ENCODE measurements around the gene AIG1.

Gene AIG1

GRCh38 chr6:143362192-143362558 lies 301.5 kb downstream of the AIG1 start:
- Histone ChIP-seq H3K9ac (no peak overlapping the region), H3K36me3 (ENCODE audit: control insufficient read depth, insufficient read depth, low read length) (no peaks in the 10 kb centered on the region), H3K4me2 (ENCODE audit: low read length) (no peak overlapping the region), H3K79me2 (no peaks in the 10 kb centered on the region), H2AFZ (no peak overlapping the region), H3K9me3 (ENCODE audit: control insufficient read depth, low read length) (no peaks in the 10 kb centered on the region), H3K4me3 (ENCODE audit: low read depth, low read length) (no peak overlapping the region), H3K4me1 (no peaks in the 10 kb centered on the region), H3K27ac (no peak overlapping the region), H3K27me3 (ENCODE audit: control insufficient read depth, insufficient read depth, low read length) (no peaks in the 10 kb centered on the region)
- TF ChIP-seq CTCF (IDR thresholded peaks at IDR 0.05) = no peak

GRCh38 chr6:143363299-143363698 lies 302.6 kb downstream of the AIG1 start:
- no peak for TF ChIP-seq CTCF (IDR thresholded peaks at IDR 0.05)
- Histone ChIP-seq H3K9me3 (ENCODE audit: control insufficient read depth, low read length) (no peaks in the 10 kb centered on the region), H3K4me1 (no peaks in the 10 kb centered on the region), H3K9ac (no peak overlapping the region), H2AFZ (no peak overlapping the region), H3K79me2 (no peaks in the 10 kb centered on the region), H3K4me3 (ENCODE audit: low read depth, low read length) (no peak overlapping the region), H3K27ac (no peak overlapping the region), H3K4me2 (ENCODE audit: low read length) (no peak overlapping the region), H3K27me3 (ENCODE audit: control insufficient read depth, insufficient read depth, low read length) (no peaks in the 10 kb centered on the region), H3K36me3 (ENCODE audit: control insufficient read depth, insufficient read depth, low read length) (no peaks in the 10 kb centered on the region)

GRCh38 chr6:143368426-143368825 lies 307.7 kb downstream of the AIG1 start:
- Histone ChIP-seq H2AFZ (no peak overlapping the region), H3K36me3 (ENCODE audit: control insufficient read depth, insufficient read depth, low read length) (no peaks in the 10 kb centered on the region), H3K27me3 (ENCODE audit: control insufficient read depth, insufficient read depth, low read length) (no peaks in the 10 kb centered on the region), H3K4me1 (no peaks in the 10 kb centered on the region), H3K9ac (no peak overlapping the region), H3K27ac (no peak overlapping the region), H3K4me2 (ENCODE audit: low read length) (no peak overlapping the region), H3K79me2 (no peaks in the 10 kb centered on the region), H3K9me3 (ENCODE audit: control insufficient read depth, low read length) (no peaks in the 10 kb centered on the region), H3K4me3 (ENCODE audit: low read depth, low read length) (no peak overlapping the region)
- no peak for TF ChIP-seq CTCF (IDR thresholded peaks at IDR 0.05)

GRCh38 chr6:143369971-143370370 lies 309.3 kb downstream of the AIG1 start:
- Histone ChIP-seq H3K9ac (no peak overlapping the region), H3K79me2 (no peaks in the 10 kb centered on the region), H3K27ac (no peak overlapping the region), H3K36me3 (ENCODE audit: control insufficient read depth, insufficient read depth, low read length) (no peaks in the 10 kb centered on the region), H3K4me3 (ENCODE audit: low read depth, low read length) (no peak overlapping the region), H3K4me2 (ENCODE audit: low read length) (no peak overlapping the region), H3K9me3 (ENCODE audit: control insufficient read depth, low read length) (no peaks in the 10 kb centered on the region), H3K27me3 (ENCODE audit: control insufficient read depth, insufficient read depth, low read length) (no peaks in the 10 kb centered on the region), H2AFZ (no peak overlapping the region), H3K4me1 (no peaks in the 10 kb centered on the region)
- no peak for TF ChIP-seq CTCF (IDR thresholded peaks at IDR 0.05)

- Histone ChIP-seq H3K4me1 (no peaks in the 10 kb centered on the region), H3K79me2 (no peaks in the 10 kb centered on the region), H3K9me3 (ENCODE audit: control insufficient read depth, low read length) (no peaks in the 10 kb centered on the region), H3K27me3 (ENCODE audit: control insufficient read depth, insufficient read depth, low read length) (no peaks in the 10 kb centered on the region), H2AFZ (no peak overlapping the region), H3K4me3 (ENCODE audit: low read depth, low read length) (no peak overlapping the region), H3K4me2 (ENCODE audit: low read length) (no peak overlapping the region), H3K9ac (no peak overlapping the region), H3K36me3 (ENCODE audit: control insufficient read depth, insufficient read depth, low read length) (no peaks in the 10 kb centered on the region), H3K27ac (no peak overlapping the region)
- TF ChIP-seq CTCF (IDR thresholded peaks at IDR 0.05) = no peak
Measured at GRCh38 chr6:143370812-143371370, 310.2 kb downstream of the AIG1 start.

Measured in parathyroid adenoma (tissue), 2 donors.